Activated CD8-positive, alpha-beta memory T cell treated with anti-CD3 and anti-CD28 coated beads, Interleukin-2, amount 10 ng/mL, durations not matched to agents 7 days and 5 days (primary cell): ENCODE results near the gene CH25H. TPM values are rescaled to one million over a fixed set of nuclear protein-coding genes. Genes with fewer than 3 reads are reported as not detected.

Experiments
- ATAC-seq: fragments of 150-1000 bp; cut with Tn5 transposase; one replicate; pipeline ENCODE4 v1.10.0; 2021; ENCODE audit warnings: moderate library complexity
- CTCF ChIA-PET: fragments of 350-600 bp; sonication (Branson Sonifier 250); formaldehyde crosslinking; loops from one replicate; lab custom pipeline; 2021; ENCODE audit warnings: antibody characterized with exemption; lab: Charles Lee
- DNase-seq: peaks from one replicate; pipeline ENCODE4 v3.0.0-alpha.2; 2020
- H3K27ac Mint-ChIP-seq: one replicate; pipeline ENCODE4 v1.8.0; 2021; ENCODE audit warnings: mild to moderate bottlenecking, mixed read lengths
- H3K27me3 Mint-ChIP-seq: one replicate; pipeline ENCODE4 v1.8.0; 2021; ENCODE audit warnings: mixed read lengths
- H3K36me3 Mint-ChIP-seq: one replicate; pipeline ENCODE4 v1.8.0; 2021; ENCODE audit warnings: mild to moderate bottlenecking, mixed read lengths
- H3K4me1 Mint-ChIP-seq: one replicate; pipeline ENCODE4 v1.8.0; 2021; ENCODE audit warnings: mixed read lengths
- H3K4me3 Mint-ChIP-seq: one replicate; pipeline ENCODE4 v1.8.0; 2021; ENCODE audit warnings: mild to moderate bottlenecking, moderate library complexity, mixed read lengths
- H3K9me3 Mint-ChIP-seq: one replicate; pipeline ENCODE4 v1.8.0; 2022; ENCODE audit warnings: low read depth, mixed read lengths
- total RNA-seq, 2 experiments: library from RNA; stranded (reverse); gene quantifications; one replicate each; pipeline ENCODE4 v1.2.3, GENCODE V29; 2021

CH25H gene
- total RNA-seq, 2 experiments from 2014 or later, result not detected

GRCh38 chr10:89156161-89156835 lies 50.8 kb downstream of the CH25H start:
- H3K9me3 Mint-ChIP-seq, result no peaks in the 10 kb centered on the region
- H3K27me3 Mint-ChIP-seq, result peaks cover 30% of the 10 kb centered on the region
- DNase-seq, result no peak
- peaks cover 9% of the 10 kb centered on the region for H3K4me1 Mint-ChIP-seq
- H3K27ac Mint-ChIP-seq, result no peak overlapping the region
- H3K36me3 Mint-ChIP-seq, result peaks cover 2% of the 10 kb centered on the region
- no peak for ATAC-seq
- H3K4me3 Mint-ChIP-seq, result no peak overlapping the region
- CTCF ChIA-PET, result interaction anchor here (1.1 kb wide), 1 partner anchor 83 kb away, joined by 3 read pairs; no protein-coding TSS in a partner anchor

Other genes starting within 250 kb of the CH25H start
- 10 to 100 TPM; 73.7 to 75.4 TPM for gene FAS, start 216.5 kb downstream of the CH25H start, total RNA-seq
- 10 to 100 TPM; 24.0 to 28.5 TPM for gene LIPA, start 44.5 kb upstream of the CH25H start, total RNA-seq
- gene IFIT2, start 94.7 kb upstream of the CH25H start, total RNA-seq, result 10 to 100 TPM; 16.0 to 34.4 TPM
- 100 to 1,000 TPM in 1 of 2 experiments, 10 to 100 TPM in 1; 54.2 to 151 TPM for gene IFIT3, start 120.7 kb upstream of the CH25H start, total RNA-seq
- gene IFIT1B, start 170.7 kb upstream of the CH25H start, total RNA-seq, result under 1 TPM in 1 of 2 experiments, not detected in 1; 0.29 TPM
- gene IFIT1, start 185.3 kb upstream of the CH25H start, total RNA-seq, result 100 to 1,000 TPM in 1 of 2 experiments, 10 to 100 TPM in 1; 45.8 to 107 TPM
- 10 to 100 TPM; 30.2 to 40.3 TPM for gene IFIT5, start 207.3 kb upstream of the CH25H start, total RNA-seq